ENCODE data around the gene CD248.

CD248 gene

DNA sequence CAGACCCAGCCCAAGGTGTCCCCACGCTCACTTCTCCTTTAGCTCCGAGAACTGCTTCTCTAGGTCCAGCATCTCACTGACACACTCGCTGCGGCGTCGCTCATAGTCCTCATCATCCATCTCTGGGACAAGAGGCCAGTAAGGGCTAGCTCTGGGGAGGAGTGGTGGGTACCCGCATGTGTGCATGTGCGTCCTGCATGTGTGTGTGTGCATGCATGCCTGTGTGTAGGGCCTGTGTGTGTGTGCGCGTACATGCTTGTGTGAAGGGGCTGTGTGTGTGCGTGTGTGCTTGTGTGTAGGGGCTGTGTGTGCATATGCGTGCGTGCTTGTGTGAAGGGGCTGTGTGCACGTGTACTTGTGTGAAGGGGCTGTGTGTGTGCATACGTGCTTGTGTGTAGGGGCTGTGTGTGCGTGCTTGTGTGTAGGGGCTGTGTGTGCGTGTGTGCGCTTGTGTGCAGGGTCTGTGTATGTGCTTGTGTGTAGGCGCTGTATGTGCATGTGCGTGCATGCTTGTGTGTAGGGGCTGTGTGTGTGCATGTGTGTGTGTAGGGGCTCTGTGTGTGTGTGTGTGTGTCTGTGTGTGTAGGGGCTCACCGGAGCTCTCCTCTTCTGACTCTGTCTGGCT lies 24.8 kb upstream of the CD248 start:
- DNase-seq (ENCODE audit: low spot score) = no peak

DNA sequence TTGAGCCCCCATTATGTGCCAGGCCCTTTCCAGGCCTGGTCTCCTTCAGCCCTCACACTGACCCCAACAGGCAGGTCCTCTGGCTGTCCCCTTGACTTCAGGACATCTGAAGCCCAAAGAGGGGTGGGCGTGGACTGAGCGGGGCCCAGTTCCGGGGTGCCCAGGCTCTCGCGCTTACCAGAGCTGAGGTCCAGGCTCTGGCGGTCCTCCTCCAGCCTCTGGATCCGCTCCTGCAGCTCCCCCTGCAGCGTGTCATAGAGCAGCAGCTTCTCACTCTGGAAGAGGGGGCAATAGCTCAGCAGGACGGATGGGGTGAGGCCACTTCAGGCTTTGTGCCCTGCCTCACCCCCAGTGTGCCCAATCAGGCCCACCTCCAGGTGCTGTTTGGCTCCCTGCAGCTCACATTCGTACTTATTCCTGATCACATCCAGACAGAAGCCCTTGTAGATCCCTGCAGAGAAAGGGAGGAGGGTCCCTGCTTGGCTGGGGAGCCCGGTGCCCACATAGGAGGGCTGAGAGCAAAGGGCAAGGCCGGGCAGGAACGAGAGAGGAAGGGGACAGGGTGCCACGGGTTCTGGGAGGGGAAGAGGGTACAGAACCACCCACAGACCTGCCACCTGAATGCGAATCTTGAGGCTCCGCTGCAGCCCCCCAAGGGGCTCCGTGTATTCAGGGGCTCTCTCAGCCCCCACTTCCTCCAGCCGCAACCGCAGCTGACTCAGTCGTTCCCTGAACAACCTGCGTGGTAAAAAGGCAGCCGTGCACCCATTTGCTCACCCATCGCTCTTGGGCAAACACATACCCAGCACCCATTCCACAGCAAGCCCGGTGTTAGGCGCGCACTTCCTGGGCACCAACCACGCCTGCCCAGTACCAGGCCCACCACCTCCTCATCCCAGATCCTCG lies 24.0 kb upstream of the CD248 start:
- no peak for DNase-seq (ENCODE audit: low spot score)

DNA sequence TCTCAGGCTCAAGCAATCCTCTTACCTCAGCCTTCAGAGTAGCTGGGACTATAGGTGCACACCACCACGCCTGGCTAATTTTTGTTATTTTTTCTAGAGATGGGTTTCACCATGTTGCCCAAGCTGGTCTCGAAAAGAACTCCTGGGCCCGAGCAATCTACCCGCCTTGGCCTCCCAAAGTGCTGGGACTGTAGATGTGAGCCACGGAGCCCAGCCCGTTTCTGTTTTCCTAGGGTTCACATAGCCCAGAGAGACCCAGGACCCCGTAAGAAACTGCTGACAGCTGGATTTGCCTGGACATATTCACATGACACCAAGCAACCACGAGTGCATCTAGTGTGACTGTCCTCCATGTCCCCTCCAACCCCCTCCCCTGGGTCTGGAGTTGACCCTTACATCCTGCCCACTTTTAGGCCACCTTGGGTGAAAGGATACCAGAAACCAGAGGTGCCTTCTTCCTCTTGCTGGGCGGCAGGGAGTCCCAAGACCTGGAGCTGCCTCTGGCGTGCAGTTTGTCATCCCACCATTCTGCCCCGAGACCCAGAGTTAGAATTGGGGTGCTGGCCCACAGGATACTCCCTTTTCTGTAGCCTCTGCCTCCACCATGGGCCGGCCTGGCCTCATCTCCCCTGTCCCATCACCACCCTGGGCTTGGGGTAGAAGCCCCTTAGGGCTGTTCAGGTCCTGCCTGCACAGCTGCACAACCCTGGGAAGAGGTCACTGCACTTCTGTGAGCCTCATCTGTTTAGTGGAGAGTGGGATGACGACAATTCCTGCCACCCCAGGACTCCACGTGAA lies 23.0 kb upstream of the CD248 start:
- no peak for DNase-seq (ENCODE audit: low spot score)

DNA sequence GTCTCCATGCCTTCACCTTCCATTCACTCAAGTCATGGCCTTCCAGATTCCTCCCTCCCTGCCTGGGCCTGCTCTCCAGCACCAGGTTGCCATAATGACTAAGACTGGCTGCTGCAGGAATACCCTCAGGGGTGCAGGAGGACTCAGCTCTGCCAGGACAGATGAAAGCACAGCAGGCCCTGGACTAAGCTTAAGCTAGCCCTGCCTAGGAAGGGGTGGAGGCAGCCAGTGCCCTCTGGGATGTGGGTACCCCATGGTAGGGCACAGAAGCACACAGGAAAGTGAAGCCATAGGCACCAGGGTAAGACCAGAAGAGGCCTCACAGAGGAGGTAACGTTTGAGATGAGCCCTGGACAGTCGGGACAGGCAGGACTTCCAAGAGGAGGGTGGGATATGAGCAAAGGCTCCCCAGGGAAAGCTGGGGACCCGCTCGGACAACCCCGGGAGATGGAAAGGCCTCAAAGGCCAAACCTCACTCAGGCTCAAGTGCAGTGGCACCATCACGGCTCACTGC lies 22.4 kb upstream of the CD248 start:
- DNase-seq (ENCODE audit: low spot score) = no peak

DNA sequence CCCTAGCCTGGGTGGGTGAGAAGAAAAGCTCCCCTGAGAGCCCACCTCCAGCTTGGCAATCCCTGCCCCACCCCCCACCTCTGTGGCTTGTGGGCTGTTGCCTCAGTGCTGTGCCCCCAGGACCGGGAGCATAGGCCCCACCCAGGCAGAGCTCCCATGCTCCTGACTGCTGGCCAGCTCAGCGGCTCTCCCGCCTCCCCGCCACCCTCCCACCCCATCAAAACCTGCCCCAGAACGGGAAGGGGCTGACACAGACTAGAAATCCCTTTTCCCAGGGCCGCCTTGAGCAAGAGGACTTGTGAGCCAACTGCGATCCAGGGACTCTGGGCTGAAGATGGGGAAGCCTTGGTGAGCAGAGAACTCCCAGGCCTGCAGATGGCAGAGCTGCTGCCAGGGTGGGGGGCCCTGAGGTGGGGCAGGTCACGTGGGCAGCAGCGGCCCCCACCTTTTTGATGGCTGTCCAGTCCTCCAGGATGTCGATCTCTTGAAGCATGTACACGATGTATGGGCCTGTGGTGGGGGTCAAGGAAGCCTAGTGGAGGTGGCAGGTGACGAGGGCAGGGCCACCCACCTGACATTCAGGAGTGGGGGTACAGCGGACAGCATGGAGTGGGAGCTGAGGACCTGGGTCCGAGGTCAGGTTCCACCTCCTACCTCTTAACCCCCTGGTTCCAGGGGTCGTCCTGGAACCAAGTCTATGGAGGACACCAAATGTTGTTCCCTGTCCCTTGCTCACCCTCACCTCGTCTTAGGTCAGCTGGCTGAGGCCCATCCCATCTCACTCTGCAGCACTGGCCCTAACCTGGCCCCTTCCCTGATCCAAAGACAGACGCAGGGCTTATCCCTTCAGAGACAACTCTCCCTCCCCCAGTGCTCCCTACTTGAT lies 21.7 kb upstream of the CD248 start:
- DNase-seq (ENCODE audit: low spot score) = no peak

DNA sequence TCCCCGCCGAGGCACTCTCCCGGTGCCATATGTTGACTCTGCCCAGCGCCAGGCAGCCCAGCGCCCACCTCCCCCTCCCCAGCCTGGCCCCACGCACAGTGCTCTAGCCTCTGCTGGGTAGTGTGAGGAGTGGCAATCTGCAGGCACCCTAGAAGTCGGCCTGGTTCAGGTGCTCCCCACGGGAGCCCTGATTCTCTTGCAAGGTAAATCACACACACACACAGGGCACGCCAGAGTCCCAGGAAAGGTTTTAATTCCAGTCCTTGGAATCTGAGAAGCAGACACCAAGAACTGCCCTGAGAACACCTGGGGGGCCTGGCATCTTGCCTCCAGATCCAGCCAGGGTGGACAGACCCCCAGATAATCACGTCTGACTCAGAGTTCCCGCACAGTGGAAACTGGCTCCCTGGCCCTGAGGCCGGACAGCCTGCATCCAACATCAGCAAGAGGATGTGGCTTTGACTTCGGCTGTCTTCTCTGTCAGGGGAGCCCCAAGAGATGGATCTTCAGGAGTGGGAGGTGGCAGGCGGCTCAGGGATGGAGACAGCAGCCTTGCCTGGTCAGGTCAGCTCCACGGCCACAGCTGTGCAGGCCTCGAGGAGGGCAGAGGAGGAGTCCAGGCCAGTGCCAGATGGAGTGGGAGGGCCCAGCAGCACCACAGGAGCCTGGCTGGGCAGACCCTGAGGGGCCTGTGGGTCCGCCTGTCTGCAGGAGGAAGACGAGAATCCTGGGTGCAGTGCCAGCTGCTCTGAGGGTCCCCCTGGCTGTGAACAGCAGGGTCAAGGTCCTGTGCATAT lies 20.5 kb upstream of the CD248 start:
- DNase-seq (ENCODE audit: low spot score) = no peak

DNA sequence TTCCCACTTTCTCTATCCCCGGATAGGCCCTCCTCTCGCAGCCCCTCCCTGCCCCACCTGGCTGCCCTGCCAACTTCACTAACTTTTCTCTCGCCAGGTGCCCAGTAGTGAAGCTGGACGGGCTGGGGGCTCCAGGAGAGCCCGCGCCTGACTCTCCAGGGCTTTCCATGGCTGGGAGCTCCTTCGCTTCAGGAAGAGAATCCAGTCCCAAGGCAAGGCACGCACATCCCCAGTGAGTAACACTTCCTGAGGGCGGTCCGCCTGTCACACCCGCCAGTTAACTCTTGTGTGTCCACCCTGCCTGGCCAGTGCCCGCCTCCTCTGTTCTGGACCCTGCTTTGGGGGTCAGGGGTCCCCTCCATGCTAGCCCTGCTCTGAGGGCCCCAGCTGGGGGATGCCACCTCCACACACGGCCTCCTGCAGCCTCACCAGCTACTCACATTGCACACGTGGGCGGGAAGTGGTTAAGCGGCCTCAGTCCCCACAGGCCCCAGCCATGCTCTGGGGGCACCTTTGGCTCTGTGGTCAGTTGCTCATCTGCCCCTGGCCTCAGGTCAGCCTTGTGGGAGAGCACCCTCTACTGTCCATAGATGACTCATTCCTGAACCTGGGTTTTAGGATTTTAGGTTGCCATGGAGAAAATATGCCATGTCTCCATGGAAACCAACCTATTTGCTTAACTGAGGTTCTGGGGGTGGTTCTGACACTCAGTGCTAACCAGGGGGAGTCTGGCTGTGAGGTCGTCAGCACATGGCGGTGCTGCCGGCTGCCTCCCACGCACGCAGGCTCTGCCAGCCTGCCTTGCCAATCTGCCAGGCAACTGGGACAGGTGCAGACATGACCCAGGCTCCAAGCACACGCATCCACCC lies 19.6 kb upstream of the CD248 start, which contains the start of gene RIN1:
Gene RIN1, minus strand, starts transcription at position 201 of the 869 bp plus-strand sequence. Its CDS starts 32 bp downstream, at position 169.
- peak; percentile 96 for DNase-seq (ENCODE audit: low spot score)

DNA sequence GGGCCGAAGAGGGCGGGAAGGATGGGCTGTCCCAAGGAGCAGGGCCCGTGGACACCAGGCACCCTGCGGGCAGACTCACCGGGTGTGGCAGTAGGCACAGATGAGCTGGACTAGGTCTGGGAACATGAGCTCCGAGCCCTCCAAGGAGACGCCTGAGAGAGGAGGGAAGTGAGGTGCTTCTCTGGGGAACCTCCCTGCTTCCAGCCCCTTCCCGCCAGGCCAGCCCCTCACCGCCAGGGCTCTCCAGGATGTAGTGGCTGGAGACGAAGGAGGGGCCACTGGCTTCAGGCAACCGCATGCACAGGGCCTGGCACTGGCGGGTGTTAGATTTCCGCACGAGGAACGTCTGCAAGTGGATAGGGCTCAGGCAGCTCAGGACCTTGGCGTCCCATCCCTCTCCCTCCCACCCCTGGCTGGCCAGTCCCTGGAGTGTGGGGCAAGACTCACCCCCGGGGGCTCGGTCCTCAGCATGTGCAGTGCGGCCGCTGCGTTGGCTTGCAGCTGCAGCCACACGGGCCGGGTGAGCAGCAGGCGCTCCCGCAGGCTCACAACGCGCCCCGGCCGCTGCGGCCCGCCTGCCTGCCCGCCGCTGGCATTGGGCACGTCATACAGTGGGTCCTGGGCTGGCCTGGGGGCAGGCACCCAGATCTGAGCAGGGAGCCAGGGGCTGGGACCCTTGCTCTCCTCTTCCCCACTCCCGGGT lies 18.8 kb upstream of the CD248 start:
- peak; percentile 70 for DNase-seq (ENCODE audit: low spot score)

DNA sequence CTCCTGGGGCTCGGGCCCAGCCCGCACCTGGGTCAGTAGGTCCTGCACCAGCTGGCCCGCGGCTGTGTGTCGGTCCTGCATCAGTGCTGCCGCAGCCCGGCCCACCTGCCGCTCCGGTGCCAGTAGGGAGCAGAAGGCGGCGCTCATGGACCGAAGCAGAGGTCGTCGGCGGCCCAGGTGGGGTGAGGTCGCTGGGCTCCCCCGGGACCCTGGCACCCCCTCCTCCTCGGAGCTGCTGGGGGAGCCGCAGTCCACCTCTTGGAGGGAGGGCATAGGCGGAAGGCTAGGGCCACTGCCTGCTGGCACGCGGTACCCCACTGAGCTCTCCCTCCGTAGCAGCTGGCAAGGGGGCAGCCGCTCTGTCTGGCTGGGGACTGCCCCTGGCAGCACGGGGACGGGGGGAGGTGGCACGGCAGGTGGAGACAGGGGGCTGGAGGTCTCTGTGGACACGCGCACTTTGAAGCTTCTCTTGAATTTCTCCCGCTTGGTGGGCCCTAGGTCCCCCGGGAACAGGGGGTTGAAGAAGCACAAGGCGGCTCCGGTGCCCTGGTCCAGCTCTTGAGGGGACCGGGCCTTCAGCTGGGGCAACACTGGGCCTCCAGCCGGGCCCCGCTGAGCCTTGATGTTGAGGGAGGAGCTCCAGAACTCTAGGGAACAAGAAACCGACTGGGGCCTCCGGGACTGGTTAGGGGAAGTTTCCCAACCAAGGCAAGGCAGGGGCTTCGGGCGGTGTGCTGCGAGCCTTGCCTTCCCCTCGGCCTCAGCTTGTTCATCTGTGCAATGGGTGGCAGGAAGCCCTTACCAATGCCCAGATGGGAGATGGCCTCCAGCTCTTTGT lies 18.0 kb upstream of the CD248 start:
- DNase-seq (ENCODE audit: low spot score) = no peak

DNA sequence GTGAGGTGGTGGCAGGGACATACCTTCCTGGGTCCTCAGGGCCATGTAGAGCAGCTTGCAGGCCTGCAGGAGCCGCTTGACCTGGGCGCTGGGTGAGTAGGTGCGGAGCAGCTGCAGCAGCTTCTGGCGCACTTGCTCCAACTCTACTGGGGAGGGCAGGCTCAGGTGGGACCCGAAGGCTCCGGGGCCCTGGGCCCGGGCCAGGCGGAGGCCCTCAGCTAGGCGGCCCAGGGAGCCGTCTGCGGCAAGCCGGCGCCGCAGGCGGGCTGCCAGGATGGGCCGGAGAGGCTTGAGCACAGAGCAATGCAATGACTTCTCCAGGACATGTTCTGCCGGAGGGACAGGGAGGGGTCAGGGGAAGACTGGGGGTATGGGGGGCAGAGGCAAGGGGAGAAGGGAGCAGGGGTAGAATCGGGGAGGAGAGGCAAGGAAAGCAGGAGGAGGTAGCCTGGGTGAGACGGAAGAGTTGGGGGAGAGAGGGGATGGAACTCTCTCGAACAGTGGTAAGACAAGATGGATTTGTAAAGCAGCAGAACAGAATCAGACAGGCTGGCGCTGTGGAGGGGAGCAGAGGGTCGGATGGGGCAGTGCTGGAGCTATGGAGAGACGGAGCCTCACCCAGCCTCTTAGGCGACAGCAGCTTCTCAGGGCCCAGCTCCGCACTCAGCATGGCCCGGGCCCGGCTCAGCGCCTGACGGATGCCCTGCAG lies 17.2 kb upstream of the CD248 start:
- no peak for DNase-seq (ENCODE audit: low spot score)

DNA sequence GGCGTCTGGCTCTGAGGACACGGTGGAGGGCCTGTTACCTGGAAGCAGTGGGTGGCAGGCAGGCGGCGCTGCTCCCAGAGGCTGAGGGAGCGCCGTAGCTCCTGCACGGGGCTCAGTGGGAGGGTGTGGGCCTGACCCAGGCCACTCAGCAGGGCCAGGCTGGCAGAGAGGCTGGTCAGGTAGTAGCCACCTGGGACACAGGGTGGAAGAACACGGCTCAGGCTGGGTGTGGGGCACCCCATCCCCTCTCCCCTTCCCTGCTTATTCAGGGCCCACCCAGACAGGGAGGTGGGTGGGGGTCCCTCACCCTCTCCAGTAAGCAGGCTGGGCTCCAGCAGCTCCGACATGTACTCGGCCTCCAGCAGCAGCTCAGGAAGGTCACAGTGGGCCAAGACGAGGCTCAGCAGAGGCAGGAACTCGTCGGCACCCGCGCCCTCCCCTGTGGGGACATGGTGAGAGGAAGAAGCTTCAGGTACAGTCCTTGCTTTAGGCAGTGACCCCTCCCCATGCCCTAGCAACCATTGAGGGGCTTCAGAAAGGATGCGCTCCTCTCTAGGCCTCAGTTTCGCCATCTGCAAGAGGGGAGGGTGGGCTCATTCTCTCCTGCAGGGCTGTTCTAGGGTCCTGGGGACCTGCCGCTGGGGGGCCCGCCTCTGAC lies 16.5 kb upstream of the CD248 start:
- DNase-seq (ENCODE audit: low spot score) = no peak

DNA sequence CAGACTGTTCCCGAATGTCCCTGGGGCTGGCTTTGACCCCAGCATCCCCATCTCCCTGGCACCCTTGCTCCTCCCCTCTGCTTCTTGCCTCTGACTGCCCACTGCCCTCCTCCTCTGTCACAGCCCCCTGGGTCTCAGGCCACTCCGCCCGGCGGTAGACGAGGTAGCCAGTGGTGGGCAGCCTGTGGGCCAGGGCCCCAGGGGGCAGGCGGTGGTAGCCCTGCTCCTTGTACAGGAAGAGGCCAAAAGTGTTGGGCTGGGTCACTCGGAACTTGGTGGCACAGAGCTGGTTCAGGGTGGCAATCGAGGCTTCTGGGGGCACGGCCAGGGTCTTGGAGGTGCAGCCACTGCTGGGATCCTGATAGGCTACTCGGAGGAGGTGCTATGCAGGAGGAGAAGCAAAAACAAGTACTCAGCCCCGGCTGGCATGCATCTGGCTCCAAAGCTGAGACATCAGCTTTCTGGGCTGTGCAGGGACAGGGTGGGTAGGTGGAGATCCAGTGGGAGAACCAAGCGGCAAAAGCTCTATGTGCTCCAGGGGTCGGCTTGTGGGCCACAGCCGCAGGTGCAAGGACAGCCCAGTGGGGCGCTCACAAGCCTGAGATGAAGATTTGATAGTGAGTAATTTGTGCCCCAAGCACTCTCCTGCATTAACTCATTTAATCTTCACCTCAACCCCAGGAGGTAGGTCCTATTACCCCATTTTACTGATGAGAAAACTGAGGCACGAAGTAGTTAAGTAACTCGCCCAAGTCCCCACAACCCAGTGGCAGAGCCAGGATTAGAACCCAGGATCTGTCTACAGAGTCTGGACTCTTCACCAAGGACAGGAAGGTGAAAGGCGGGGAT lies 15.8 kb upstream of the CD248 start:
- no peak for DNase-seq (ENCODE audit: low spot score)

DNA sequence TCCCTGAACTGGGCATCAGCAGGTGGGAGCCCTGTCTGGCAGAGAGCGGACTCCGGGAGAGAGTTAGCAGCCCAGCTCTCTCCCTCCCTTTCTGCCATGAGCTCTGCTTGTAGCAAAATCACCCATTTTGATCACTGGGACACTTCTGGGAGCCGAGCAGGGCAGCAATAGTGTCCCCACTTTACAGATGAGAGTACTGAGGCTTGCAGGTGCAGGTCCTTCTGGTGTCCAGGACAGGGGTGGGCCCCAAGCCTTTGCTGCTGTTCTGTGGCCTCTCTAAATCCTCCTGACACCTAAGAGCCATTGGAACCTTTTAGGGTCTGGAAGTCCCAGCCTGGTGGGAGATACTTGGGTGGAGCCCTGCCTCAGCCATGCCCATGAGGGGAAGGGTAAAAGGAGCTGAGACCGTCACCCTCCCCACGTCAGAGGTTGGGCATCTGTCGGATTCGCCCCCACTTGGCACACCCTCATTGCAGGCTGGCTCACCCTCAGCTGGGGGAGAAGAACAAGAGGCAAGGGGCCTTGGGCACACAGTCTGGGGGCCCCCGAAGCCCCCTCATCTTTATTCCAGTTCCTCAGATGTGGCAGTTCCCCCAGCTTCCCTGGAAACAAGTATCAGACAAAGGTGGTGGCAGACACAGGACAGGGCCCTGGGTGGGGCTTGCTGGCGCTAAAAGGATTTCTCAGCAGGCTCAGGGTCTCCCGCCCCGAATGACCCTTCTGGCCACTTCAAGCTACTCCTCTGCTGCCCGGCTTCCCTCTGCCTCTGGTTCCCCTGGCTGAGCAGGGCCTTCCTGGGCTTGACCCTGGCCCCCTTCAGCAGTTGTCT lies 14.9 kb upstream of the CD248 start:
- no peak for DNase-seq (ENCODE audit: low spot score)

DNA sequence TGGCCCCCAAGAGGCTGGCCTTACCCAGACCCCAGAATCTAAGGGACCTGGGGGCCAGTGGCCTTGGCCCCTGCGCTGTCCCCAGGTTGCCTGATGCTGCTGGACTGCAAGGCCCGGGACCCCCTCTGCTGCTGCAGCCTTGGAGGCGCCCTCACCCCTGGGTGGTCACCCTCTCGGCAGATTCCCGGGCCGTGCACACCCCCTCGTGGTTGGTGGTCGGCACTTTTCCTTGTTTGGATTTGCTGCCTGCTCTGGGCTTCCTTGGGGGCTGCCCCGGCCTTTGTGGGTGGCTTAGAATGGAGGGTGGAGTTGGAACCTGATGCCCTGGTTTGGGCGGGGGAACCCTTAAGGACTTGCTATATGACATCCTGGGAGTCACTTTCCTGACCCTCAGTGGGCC lies 14.1 kb upstream of the CD248 start:
- no peak for DNase-seq (ENCODE audit: low spot score)

DNA sequence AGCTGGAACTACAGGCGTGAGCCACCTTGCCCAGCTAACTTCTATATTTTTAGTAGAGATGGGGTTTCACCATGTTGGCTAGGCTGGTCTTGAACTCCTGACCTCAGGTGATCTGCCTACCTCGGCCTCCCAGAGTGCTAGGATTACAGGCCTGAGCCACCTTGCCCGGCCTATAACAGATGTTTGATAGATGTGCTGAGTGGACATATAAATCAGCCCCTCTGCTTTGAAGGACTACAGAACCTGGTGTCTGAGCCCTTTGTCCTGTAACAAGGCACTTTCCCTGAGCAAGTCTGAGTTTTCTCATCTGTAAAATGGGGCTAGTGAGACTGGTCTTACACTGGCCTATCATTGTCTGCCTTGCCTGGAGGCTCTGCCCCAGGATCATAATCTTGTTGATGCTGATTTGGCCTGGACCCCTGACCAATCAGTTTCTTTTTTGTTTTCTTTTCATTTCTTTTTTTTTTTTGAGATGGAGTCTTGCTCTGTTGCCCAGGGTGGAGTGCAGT lies 12.4 kb upstream of the CD248 start:
- no peak for DNase-seq (ENCODE audit: low spot score)

All from AG08396 (cell line).